ENCODE measurements around the gene DOHH. TPM values are rescaled to one million over a fixed set of nuclear protein-coding genes. Genes with fewer than 3 reads are reported as not detected.

DOHH gene
- total and polyA plus RNA-seq, 2 experiments from 2014 or later: 19.0 to 34.7 TPM

- Histone ChIP-seq H3K4me3 (no peak overlapping the region), H3F3A (replicated peaks; ENCODE audit: low read depth) (peaks cover 13% of the 10 kb centered on the region), H3K36me3 (ENCODE audit: insufficient read depth) (no peaks in the 10 kb centered on the region), H3K4me2 (no peak overlapping the region), H3K27ac (ENCODE audit: low read depth) (no peak overlapping the region), H2AFZ (no peak overlapping the region), H3K4me1 (ENCODE audit: insufficient read depth) (no peaks in the 10 kb centered on the region), H3K27me3 (ENCODE audit: insufficient read depth) (no peaks in the 10 kb centered on the region), H3K79me2 (replicated peaks; ENCODE audit: insufficient read depth) (no peaks in the 10 kb centered on the region), H4K20me1 (replicated peaks; ENCODE audit: insufficient read depth) (peaks cover 5% of the 10 kb centered on the region), H3K9me2 (ENCODE audit: insufficient read depth) (no peaks in the 10 kb centered on the region)
- Mint-ChIP-seq H3K9me3 (0 out of 3 replicates have a peak, but pooled peaks cover 3% of the 10 kb centered on the region), H3K36me3 (ENCODE audit: low read depth) (peaks cover 14% of the 10 kb centered on the region), H3K27me3 (ENCODE audit: insufficient read depth, low read depth, poor library complexity) (peaks cover 15% of the 10 kb centered on the region), H3K27ac (no peak overlapping the region), H3K4me1 (peaks cover 4% of the 10 kb centered on the region; the same call in 2 of the 3 replicates), H3K4me3 (no peak overlapping the region)
- DNase-seq (ENCODE audit: low spot score) (no peak), ATAC-seq (no peak)
- no peak for TF ChIP-seq CTCF (conservative IDR thresholded peaks at IDR 0.05; ENCODE audit: low read depth in 2 of 2)
- no peak for TF ChIP-seq NANOG (IDR thresholded peaks at IDR 0.05; ENCODE audit: borderline replicate concordance)
- TF ChIP-seq ETS1 (IDR thresholded peaks at IDR 0.05): no peak
- TF ChIP-seq JUNB (IDR thresholded peaks at IDR 0.05; ENCODE audit: unreplicated experiment): no peak
- TF ChIP-seq CREB1 (CRISPR knock-in tag; IDR thresholded peaks at IDR 0.05; ENCODE audit: low read depth): no peak
- TF ChIP-seq EZH2phosphoT487 (IDR thresholded peaks at IDR 0.05; ENCODE audit: unreplicated experiment): no peak
- TF ChIP-seq REST (IDR thresholded peaks at IDR 0.05; ENCODE audit: unreplicated experiment): no peak
- TF ChIP-seq ZNF114 (CRISPR knock-in tag; IDR thresholded peaks at IDR 0.05): no peak
- TF ChIP-seq STAT1 (IDR thresholded peaks at IDR 0.05; ENCODE audit: unreplicated experiment): no peak
- no peak for TF ChIP-seq EZH2 (IDR thresholded peaks at IDR 0.05; ENCODE audit: low read depth, unreplicated experiment)
- no peak for TF ChIP-seq POLR2AphosphoS5 (IDR thresholded peaks at IDR 0.05; ENCODE audit: low read depth)
- TF ChIP-seq ZNF331 (CRISPR knock-in tag; IDR thresholded peaks at IDR 0.05; ENCODE audit: low read depth): no peak
- TF ChIP-seq ZNF462 (CRISPR knock-in tag; IDR thresholded peaks at IDR 0.05): no peak
These were observed 43.5 kb upstream of the DOHH start for GRCh38 chr19:3544058-3544376.
